Activated T-helper 17 cell treated with anti-CD3 and anti-CD28 coated beads, Interleukin-2, amount 50 U/mL, for 72 hours (primary cell): ENCODE results near the gene PIK3R6. TPM values are rescaled to one million over a fixed set of nuclear protein-coding genes. Genes with fewer than 3 reads are reported as not detected.

Experiments used
- ATAC-seq: fragments of 150-1000 bp; cut with Tn5 transposase; replicated peaks from 2 replicates; pipeline ENCODE4 v1.10.0; 2021; ENCODE audit warnings: mild to moderate bottlenecking, moderate library complexity
- H3K27ac Mint-ChIP-seq: one replicate; pipeline ENCODE4 v1.8.0; 2022; ENCODE audit warnings: mixed read lengths
- H3K27me3 Mint-ChIP-seq: one replicate; pipeline ENCODE4 v1.8.0; 2022; ENCODE audit warnings: mixed read lengths
- H3K36me3 Mint-ChIP-seq: one replicate; pipeline ENCODE4 v1.8.0; 2022; ENCODE audit warnings: low read depth, mild to moderate bottlenecking, mixed read lengths
- H3K4me1 Mint-ChIP-seq: one replicate; pipeline ENCODE4 v1.8.0; 2022; ENCODE audit warnings: mixed read lengths
- H3K4me3 Mint-ChIP-seq: one replicate; pipeline ENCODE4 v1.8.0; 2022; ENCODE audit warnings: mild to moderate bottlenecking, mixed read lengths
- H3K9me3 Mint-ChIP-seq: one replicate; pipeline ENCODE4 v1.8.0; 2022; ENCODE audit warnings: mixed read lengths
- total RNA-seq, 2 donors: library from RNA; stranded (reverse); gene quantifications; one replicate each; pipeline ENCODE4 v1.2.3, GENCODE V29; 2022

PIK3R6 gene
- total RNA-seq, 2 donors from 2014 or later = 4.6 to 7.6 TPM

- no peak overlapping the region for H3K27ac Mint-ChIP-seq
- no peaks in the 10 kb centered on the region for H3K36me3 Mint-ChIP-seq
- peaks cover 5% of the 10 kb centered on the region for H3K27me3 Mint-ChIP-seq
- ATAC-seq = no peak
- no peaks in the 10 kb centered on the region for H3K4me1 Mint-ChIP-seq
- H3K4me3 Mint-ChIP-seq = no peak overlapping the region
- no peaks in the 10 kb centered on the region for H3K9me3 Mint-ChIP-seq
These were observed 28.9 kb downstream of the PIK3R6 start for GRCh38 chr17:8838551-8839095.

- peaks cover 5% of the 10 kb centered on the region for H3K27me3 Mint-ChIP-seq
- no peaks in the 10 kb centered on the region for H3K36me3 Mint-ChIP-seq
- H3K27ac Mint-ChIP-seq = peak overlapping the region; percentile 59
- H3K4me3 Mint-ChIP-seq = no peak overlapping the region
- H3K9me3 Mint-ChIP-seq = no peaks in the 10 kb centered on the region
- no peak for ATAC-seq
- no peaks in the 10 kb centered on the region for H3K4me1 Mint-ChIP-seq
These were observed 29.9 kb downstream of the PIK3R6 start for GRCh38 chr17:8837563-8838075.

DNA sequence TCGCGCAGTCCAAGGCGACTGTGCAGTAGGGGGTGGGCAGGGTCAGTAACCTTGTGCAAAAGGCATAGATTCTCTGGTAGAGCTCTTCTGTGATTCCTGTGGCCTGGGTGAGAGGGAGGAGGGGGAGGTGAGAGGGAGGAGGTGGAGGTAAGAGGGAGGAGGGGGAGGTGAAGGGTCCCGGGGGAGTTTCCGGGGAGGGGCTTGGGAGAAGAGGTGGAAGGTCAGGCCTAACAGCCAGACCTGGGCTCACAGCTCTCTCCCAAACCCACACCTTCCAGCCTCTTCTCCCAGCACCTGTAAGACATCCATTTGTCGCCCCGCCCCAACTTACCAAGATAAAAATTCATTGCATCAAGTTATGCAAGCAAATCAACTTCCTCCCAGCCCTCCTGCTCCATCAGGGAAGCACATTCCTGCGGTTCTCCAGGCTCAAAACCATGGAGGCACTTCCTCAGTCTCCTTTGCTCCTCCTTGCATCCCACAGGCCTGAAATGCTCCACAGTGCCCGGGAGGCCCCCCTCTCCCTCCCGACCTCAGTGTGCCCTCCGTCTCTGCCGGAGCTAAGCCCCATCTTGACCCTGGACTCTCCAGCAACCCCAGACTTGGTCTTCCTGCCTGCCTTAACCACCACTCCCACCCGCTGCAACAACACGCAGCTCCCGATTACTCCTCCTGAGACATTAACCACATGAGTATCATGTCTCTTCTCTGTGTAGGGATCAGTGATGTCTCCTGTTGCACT lies 30.5 kb downstream of the PIK3R6 start:
- no peaks in the 10 kb centered on the region for H3K4me1 Mint-ChIP-seq
- H3K27ac Mint-ChIP-seq = peak overlapping the region; percentile 59
- no peaks in the 10 kb centered on the region for H3K9me3 Mint-ChIP-seq
- H3K4me3 Mint-ChIP-seq = no peak overlapping the region
- H3K36me3 Mint-ChIP-seq = no peaks in the 10 kb centered on the region
- no peak for ATAC-seq
- peaks cover 5% of the 10 kb centered on the region for H3K27me3 Mint-ChIP-seq

- Mint-ChIP-seq H3K27ac (no peak overlapping the region), H3K27me3 (peaks cover 5% of the 10 kb centered on the region), H3K36me3 (no peaks in the 10 kb centered on the region), H3K4me1 (no peaks in the 10 kb centered on the region), H3K9me3 (no peaks in the 10 kb centered on the region), H3K4me3 (no peak overlapping the region)
- ATAC-seq = no peak
These were observed 31.7 kb downstream of the PIK3R6 start for GRCh38 chr17:8835631-8836364.

- Mint-ChIP-seq H3K36me3 (no peaks in the 10 kb centered on the region), H3K4me3 (no peak overlapping the region), H3K27me3 (peaks cover 5% of the 10 kb centered on the region), H3K4me1 (no peaks in the 10 kb centered on the region), H3K9me3 (no peaks in the 10 kb centered on the region), H3K27ac (no peak overlapping the region)
- ATAC-seq = no peak
These were observed 32.4 kb downstream of the PIK3R6 start for GRCh38 chr17:8835106-8835505.

- Mint-ChIP-seq H3K9me3 (no peaks in the 10 kb centered on the region), H3K4me1 (no peaks in the 10 kb centered on the region), H3K4me3 (no peak overlapping the region), H3K36me3 (no peaks in the 10 kb centered on the region), H3K27ac (no peak overlapping the region), H3K27me3 (peaks cover 5% of the 10 kb centered on the region)
- no peak for ATAC-seq
These were observed 34.6 kb downstream of the PIK3R6 start for GRCh38 chr17:8832711-8833352.

GRCh38 chr17:8831234-8831849 lies 36.1 kb downstream of the PIK3R6 start:
- ATAC-seq = no peak
- H3K27ac Mint-ChIP-seq = no peak overlapping the region
- H3K27me3 Mint-ChIP-seq = no peaks in the 10 kb centered on the region
- no peaks in the 10 kb centered on the region for H3K36me3 Mint-ChIP-seq
- H3K4me3 Mint-ChIP-seq = no peak overlapping the region
- H3K4me1 Mint-ChIP-seq = no peaks in the 10 kb centered on the region
- H3K9me3 Mint-ChIP-seq = no peaks in the 10 kb centered on the region

GRCh38 chr17:8830141-8830540 lies 37.3 kb downstream of the PIK3R6 start:
- Mint-ChIP-seq H3K4me1 (no peaks in the 10 kb centered on the region), H3K4me3 (no peak overlapping the region), H3K27ac (no peak overlapping the region), H3K36me3 (no peaks in the 10 kb centered on the region), H3K9me3 (no peaks in the 10 kb centered on the region), H3K27me3 (no peaks in the 10 kb centered on the region)
- no peak for ATAC-seq

DNA sequence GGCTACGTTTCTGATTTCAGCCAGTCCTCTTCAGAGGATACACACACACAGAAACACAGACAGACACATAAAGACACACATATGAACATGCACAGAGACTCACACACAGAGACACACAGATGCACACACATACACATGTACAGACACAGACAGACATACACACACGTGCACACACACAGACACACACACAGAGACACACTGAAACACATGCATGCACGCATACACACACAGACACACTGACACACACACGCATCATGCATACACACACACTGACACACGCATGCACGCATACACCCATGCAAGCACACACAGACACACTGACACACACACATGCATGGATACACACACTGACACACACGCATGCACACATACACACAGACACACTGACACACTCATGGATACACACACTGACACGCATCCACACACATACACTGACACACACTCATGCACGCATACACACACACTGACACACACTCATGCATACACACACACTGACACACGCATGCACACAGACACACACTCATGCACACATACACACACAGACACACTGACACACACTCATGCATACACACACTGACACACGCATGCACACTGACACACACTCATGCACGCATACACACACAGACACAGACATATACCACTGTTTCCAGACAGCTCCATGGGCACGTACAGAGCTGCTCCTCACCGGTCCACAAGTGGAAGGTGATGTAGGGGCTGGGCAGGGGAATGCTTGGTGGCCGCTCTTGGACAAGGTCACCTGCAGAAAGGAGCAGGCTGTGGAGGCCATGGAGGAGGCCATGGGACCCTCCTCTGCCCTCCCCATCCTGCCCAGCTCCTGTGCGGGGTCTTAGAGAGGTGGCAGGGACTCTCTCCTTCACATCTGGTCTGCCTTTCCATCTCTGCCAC lies 38.2 kb downstream of the PIK3R6 start:
- Mint-ChIP-seq H3K27me3 (no peaks in the 10 kb centered on the region), H3K9me3 (no peaks in the 10 kb centered on the region), H3K36me3 (no peaks in the 10 kb centered on the region), H3K4me3 (no peak overlapping the region), H3K4me1 (no peaks in the 10 kb centered on the region), H3K27ac (no peak overlapping the region)
- ATAC-seq = no peak

GRCh38 chr17:8828517-8828875 lies 39.0 kb downstream of the PIK3R6 start:
- no peak for ATAC-seq
- H3K27ac Mint-ChIP-seq = no peak overlapping the region
- H3K4me1 Mint-ChIP-seq = no peaks in the 10 kb centered on the region
- no peaks in the 10 kb centered on the region for H3K36me3 Mint-ChIP-seq
- no peaks in the 10 kb centered on the region for H3K27me3 Mint-ChIP-seq
- H3K4me3 Mint-ChIP-seq = no peak overlapping the region
- no peaks in the 10 kb centered on the region for H3K9me3 Mint-ChIP-seq

GRCh38 chr17:8826808-8827435 lies 40.6 kb downstream of the PIK3R6 start:
- H3K9me3 Mint-ChIP-seq = no peaks in the 10 kb centered on the region
- H3K36me3 Mint-ChIP-seq = no peaks in the 10 kb centered on the region
- no peak for ATAC-seq
- H3K27ac Mint-ChIP-seq = no peak overlapping the region
- no peaks in the 10 kb centered on the region for H3K4me1 Mint-ChIP-seq
- H3K4me3 Mint-ChIP-seq = no peak overlapping the region
- H3K27me3 Mint-ChIP-seq = no peaks in the 10 kb centered on the region

DNA sequence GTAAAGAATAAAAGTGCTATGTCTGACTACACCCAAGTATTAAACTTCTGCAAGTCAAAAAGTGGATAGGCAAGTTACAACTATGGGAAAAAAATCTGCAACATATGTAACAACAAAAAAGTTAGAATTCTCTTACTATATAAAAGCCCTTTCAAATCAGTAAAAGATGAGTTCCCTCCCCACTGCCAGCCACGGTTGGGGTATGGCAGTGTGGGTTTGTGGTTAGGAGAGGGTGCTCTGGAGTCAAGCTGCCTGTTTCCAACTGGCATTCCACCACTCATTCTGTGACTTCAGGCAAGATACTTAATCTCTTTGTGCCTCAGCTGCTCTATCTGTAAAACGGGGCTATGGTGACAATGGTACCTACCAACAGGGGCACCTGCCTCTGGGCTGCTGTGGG lies 41.7 kb downstream of the PIK3R6 start:
- ATAC-seq = no peak
- Mint-ChIP-seq H3K9me3 (no peaks in the 10 kb centered on the region), H3K4me1 (no peaks in the 10 kb centered on the region), H3K27ac (no peak overlapping the region), H3K4me3 (no peak overlapping the region), H3K27me3 (no peaks in the 10 kb centered on the region), H3K36me3 (no peaks in the 10 kb centered on the region)

- ATAC-seq = no peak
- no peak overlapping the region for H3K4me3 Mint-ChIP-seq
- no peaks in the 10 kb centered on the region for H3K36me3 Mint-ChIP-seq
- no peaks in the 10 kb centered on the region for H3K9me3 Mint-ChIP-seq
- no peaks in the 10 kb centered on the region for H3K27me3 Mint-ChIP-seq
- H3K27ac Mint-ChIP-seq = no peak overlapping the region
- H3K4me1 Mint-ChIP-seq = no peaks in the 10 kb centered on the region
These were observed 44.2 kb downstream of the PIK3R6 start for GRCh38 chr17:8823279-8823678.
